A549 (cell line): ENCODE measurements around the gene WWC1. TPM values are rescaled to one million over a fixed set of nuclear protein-coding genes. Genes with fewer than 3 reads are reported as not detected.

Experiments
- ATAC-seq, 2 experiments: fragments of 200-7000 bp in 1 of 2; fragments of >200 bp in 1 of 2; cut with Nextera tagmentation in 1 of 2; cut with Tn5 transposase in 1 of 2; 3 replicates each; pipeline versions ENCODE4 v1.8.0 to v1.9.1; 2018 to 2020; ENCODE audit warnings: mild to moderate bottlenecking in 1 of 2, moderate library complexity in 1 of 2
- CTCF ChIA-PET: fragments of 300-600 bp; sonication (Branson Sonifier 250); formaldehyde crosslinking; extraction: SDS; loops from one replicate; lab custom pipeline; 2021; ENCODE audit warnings: antibody characterized with exemption, inconsistent platforms; lab: Yijun Ruan, JAX
- POLR2A ChIA-PET: fragments of 350-600 bp; formaldehyde crosslinking; extraction: SDS; loops from one replicate; lab custom pipeline; 2021; ENCODE audit warnings: antibody characterized with exemption, inconsistent platforms; lab: Yijun Ruan, JAX
- DNase-seq, 2 experiments: peaks; one replicate each; pipeline versions ENCODE4 v3.0.0 to v3.0.0-alpha.2; 2011 to 2016; ENCODE audit warnings: low read depth in 1 of 2, low spot score in 1 of 2
- FAIRE-seq: peaks from 2 replicates; lab custom pipeline; 2011; peaks lifted over from hg19 to GRCh38; lab: Jason Lieb, UNC
- H3K27ac ChIP-seq, 2 experiments: fragments of >200 bp; sonication (Bioruptor Twin); formaldehyde crosslinking; 3 replicates each; pipeline ENCODE4 v1.5.1; 2016 to 2017
- H3K4me1 ChIP-seq: fragments of >200 bp; sonication (Bioruptor Twin); formaldehyde crosslinking; 3 replicates; pipeline ENCODE4 v1.6.1; 2016
- H3K4me2 ChIP-seq: fragments of >200 bp; sonication (Bioruptor Twin); formaldehyde crosslinking; 3 replicates; pipeline ENCODE4 v1.6.1; 2016
- H3K4me3 ChIP-seq: fragments of >200 bp; sonication (Bioruptor Twin); formaldehyde crosslinking; 3 replicates; pipeline ENCODE4 v1.5.1; 2016
- H3K9me3 ChIP-seq: fragments of >200 bp; sonication (Bioruptor Twin); formaldehyde crosslinking; 3 replicates; pipeline ENCODE4 v1.6.1; 2016
- BHLHE40 ChIP-seq: IDR thresholded peaks from 2 replicates; pipeline ENCODE4 v1.6.1; 2012; ENCODE audit warnings: low read depth, low read length, inconsistent platforms
- CBX2 ChIP-seq: fragments of 200-600 bp; sonication (generic); IDR thresholded peaks from 2 replicates; pipeline ENCODE4 v1.6.1; 2016; ENCODE audit warnings: low read depth, mild to moderate bottlenecking, borderline replicate concordance
- CHD2 ChIP-seq: fragments of 150-350 bp; IDR thresholded peaks from 2 replicates; pipeline ENCODE4 v1.6.1; 2014; ENCODE audit warnings: low read length; ENCODE audit not compliant: partially characterized antibody
- CHD4 ChIP-seq: fragments of 200-600 bp; sonication (generic); IDR thresholded peaks from 2 replicates; pipeline ENCODE4 v1.6.1; 2016; ENCODE audit warnings: antibody characterized with exemption, mild to moderate bottlenecking, borderline replicate concordance
- E2F6 ChIP-seq: IDR thresholded peaks from 2 replicates; pipeline ENCODE4 v1.6.1; 2012; ENCODE audit warnings: low read depth, borderline replicate concordance
- EHMT2 ChIP-seq: fragments of 200-600 bp; sonication (generic); IDR thresholded peaks from 2 replicates; pipeline ENCODE4 v1.6.1; 2016; ENCODE audit warnings: antibody characterized with exemption, low read depth, mild to moderate bottlenecking, moderate library complexity
- FOSL2 ChIP-seq, 2 experiments: fragments of 450-650 bp in 1 of 2; fragments of >200 bp in 1 of 2; sonication (Bioruptor Twin) in 1 of 2; formaldehyde crosslinking; IDR thresholded peaks; 2 replicates each; pipeline versions ENCODE4 v1.5.0 to v1.6.1; 2016 to 2020; ENCODE audit warnings: mild to moderate bottlenecking in 1 of 2, moderate library complexity in 1 of 2
- GATA3 ChIP-seq: IDR thresholded peaks from 2 replicates; pipeline ENCODE4 v1.6.1; 2012; ENCODE audit warnings: borderline replicate concordance
- HEYL ChIP-seq: fragments of 250-450 bp; sonication (Bioruptor Pico); IDR thresholded peaks from 2 replicates; pipeline ENCODE4 v1.8.0; 2021; ENCODE audit warnings: mild to moderate bottlenecking, moderate library complexity
- HMGXB4 ChIP-seq: fragments of 250-450 bp; sonication (Bioruptor Pico); IDR thresholded peaks from 2 replicates; pipeline ENCODE4 v1.5.0; 2021; ENCODE audit warnings: mild to moderate bottlenecking, moderate library complexity, borderline replicate concordance
- HOXB5 ChIP-seq: fragments of 250-450 bp; sonication (Bioruptor Pico); IDR thresholded peaks from 2 replicates; pipeline ENCODE4 v1.5.0; 2020; ENCODE audit warnings: mild to moderate bottlenecking, moderate library complexity
- JUN ChIP-seq, 2 experiments: fragments of >200 bp; sonication (Bioruptor Twin); formaldehyde crosslinking; IDR thresholded peaks; 2 replicates in 1 of 2; 3 replicates in 1 of 2; pipeline ENCODE4 v1.6.1; 2016 to 2017
- MAFK ChIP-seq: fragments of 450-650 bp; IDR thresholded peaks from 2 replicates; pipeline ENCODE4 v1.6.1; 2014; ENCODE audit not compliant: partially characterized antibody
- MAZ ChIP-seq: fragments of 150-350 bp; IDR thresholded peaks from 2 replicates; pipeline ENCODE4 v1.6.1; 2014; ENCODE audit warnings: antibody characterized with exemption, low read depth, low read length, borderline replicate concordance
- MYC ChIP-seq: IDR thresholded peaks from 2 replicates; pipeline ENCODE4 v1.6.1; 2012; ENCODE audit warnings: mild to moderate bottlenecking, inconsistent platforms, low read length, improper control_type of control experiment, borderline replicate concordance
- NPAS2 ChIP-seq: fragments of 250-450 bp; sonication (Bioruptor Pico); IDR thresholded peaks from 2 replicates; pipeline ENCODE4 v1.8.0; 2022; ENCODE audit warnings: mild to moderate bottlenecking, moderate library complexity, borderline replicate concordance
- NR3C1 ChIP-seq: fragments of >200 bp; sonication (Bioruptor Twin); formaldehyde crosslinking; IDR thresholded peaks from 3 replicates; pipeline ENCODE4 v1.6.1; 2017
- POLR2AphosphoS2 ChIP-seq: conservative IDR thresholded peaks from 2 replicates; pipeline ENCODE4 v1.6.1; 2012; ENCODE audit warnings: low read length, improper control_type of control experiment, inconsistent platforms
- RAD21 ChIP-seq, 2 experiments: fragments of >200 bp in 1 of 2; sonication (Bioruptor Twin) in 1 of 2; formaldehyde crosslinking in 1 of 2; IDR thresholded peaks in 1 of 2; conservative IDR thresholded peaks in 1 of 2; 2 replicates in 1 of 2; 3 replicates in 1 of 2; pipeline ENCODE4 v1.6.1; 2012 to 2018; ENCODE audit warnings: inconsistent platforms in 1 of 2
- RFX5 ChIP-seq: fragments of 450-650 bp; IDR thresholded peaks from 2 replicates; pipeline ENCODE4 v1.7.1; 2014; ENCODE audit warnings: antibody characterized with exemption, mild to moderate bottlenecking, moderate library complexity
- SMC3 ChIP-seq: fragments of >200 bp; sonication (Bioruptor Twin); formaldehyde crosslinking; IDR thresholded peaks from 3 replicates; pipeline ENCODE4 v1.6.1; 2018; ENCODE audit warnings: inconsistent platforms
- WGBS: methylation state at CpG from one replicate; pipeline ENCODE4 v1.1.6; 2017; ENCODE audit errors: missing lambda C conversion rate; 5-methylcytosine and 5-hydroxymethylcytosine counted together
- polyA plus RNA-seq, 4 experiments: library from polyadenylated mRNA; depleted of rRNA in 3 of 4; stranded (reverse); fragments of >200 nt; fragmentation: RNase III in 1 of 4; extraction: RNeasy Plus Mini Kit Qiagen cat#74134 plus additional on column Dnase treatment in 1 of 4; gene quantifications; 2 replicates in 3 of 4; 3 replicates in 1 of 4; pipeline ENCODE4 v1.2.3, GENCODE V29; 2011 to 2017
- TF ChIP-seq, protein P1 (sequence below): fragments of 200-600 bp; sonication (generic); IDR thresholded peaks from 2 replicates; pipeline ENCODE4 v1.6.1; 2016; ENCODE audit warnings: antibody characterized with exemption, mild to moderate bottlenecking, moderate library complexity
- TF ChIP-seq, protein P2 (sequence below): fragments of >200 bp; sonication (Bioruptor Twin); formaldehyde crosslinking; IDR thresholded peaks from 3 replicates; pipeline ENCODE4 v1.5.1; 2016
- TF ChIP-seq, protein P3 (sequence below): fragments of >200 bp; sonication (Bioruptor Twin); formaldehyde crosslinking; IDR thresholded peaks from 2 replicates; pipeline ENCODE4 v1.6.1; 2016

Gene WWC1
- polyA plus RNA-seq, 2 of the 4 experiments (the other 2 are of a cell fraction): 88.5 to 98.1 TPM

GRCh38 chr5:168300326-168301182 lies 9.1 kb downstream of the WWC1 start:
- peak overlapping the region; percentile 74 for H3K4me2 ChIP-seq
- no peak for DNase-seq
- H3K9me3 ChIP-seq: no peaks in the 10 kb centered on the region
- ChIA-PET CTCF (interaction anchor here (1.1 to 22.9 kb wide), 4 partner anchors 8 to 172 kb away, joined by 4 to 256 read pairs (median 36); partner anchors contain the start of gene WWC1), POLR2A (interaction anchor here (1.9 kb wide), 2 partner anchors 8 to 16 kb away, joined by 10 to 24 read pairs; no protein-coding TSS in a partner anchor)
- no peak overlapping the region for H3K4me3 ChIP-seq
- no peak for FAIRE-seq
- no peak for TF ChIP-seq CBX2
- no peak for TF ChIP-seq EHMT2
- peak; percentile 46; the same call in 1 of the 2 replicates for TF ChIP-seq GATA3
- no peak for ATAC-seq
- WGBS: 42% methylated on average over 11 of the region's 11 CpGs
- H3K27ac ChIP-seq: peak overlapping the region; percentile 91 to 92
- H3K4me1 ChIP-seq: peaks cover 98% of the 10 kb centered on the region

DNA sequence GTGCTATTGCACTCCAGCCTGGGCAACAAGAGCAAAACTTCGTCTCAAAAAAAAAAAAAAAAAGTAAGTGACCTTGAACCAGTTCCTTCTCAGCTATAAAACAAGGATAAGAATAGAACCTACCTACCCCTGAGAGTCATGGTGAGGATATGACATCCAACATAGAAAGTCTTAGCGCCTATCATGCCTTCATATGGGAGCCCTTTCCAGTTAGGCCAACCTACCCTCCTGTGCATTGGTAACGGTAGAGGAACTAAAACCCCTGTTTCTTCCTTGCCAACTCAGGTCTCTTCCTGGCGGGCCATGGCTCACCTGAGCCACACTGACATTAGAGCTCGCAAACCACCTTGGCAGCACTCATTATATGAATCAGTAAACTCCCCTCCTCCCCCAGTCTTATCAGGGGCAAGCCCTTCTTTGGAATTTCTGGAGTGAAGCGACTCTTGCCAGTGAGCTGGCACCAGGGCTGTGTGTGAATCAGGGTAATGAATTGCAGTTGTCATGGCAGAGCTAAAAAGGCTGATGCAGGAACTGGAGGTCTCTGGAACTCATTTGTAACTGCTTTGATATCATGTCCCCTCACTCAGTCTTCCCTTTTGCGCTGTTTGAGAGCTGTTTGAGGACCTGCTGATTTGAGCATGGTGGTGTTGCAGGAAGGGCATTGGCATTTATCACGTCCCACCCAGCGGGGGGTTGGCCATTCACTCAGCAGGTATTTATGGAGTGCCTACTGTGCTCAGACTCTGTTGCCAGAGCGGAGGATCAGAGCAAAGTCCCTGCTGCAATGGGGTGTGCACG lies 10.3 kb downstream of the WWC1 start:
- POLR2A ChIA-PET: interaction anchor here (1.3 to 1.9 kb wide), 3 partner anchors 9 to 23 kb away, joined by 5 to 24 read pairs (median 10); no protein-coding TSS in a partner anchor
- DNase-seq (peak; percentile 91 to 96), ATAC-seq (peak; percentile 83 to 84), FAIRE-seq (peak; percentile 92)
- Histone ChIP-seq H3K9me3 (no peaks in the 10 kb centered on the region), H3K4me2 (peak overlapping the region; percentile 74), H3K4me3 (peak overlapping the region; percentile 22; the same call in 2 of the 3 replicates), H3K4me1 (peaks cover 98% of the 10 kb centered on the region), H3K27ac (peak overlapping the region; percentile 91 to 92)
- 7% methylated on average over 11 of the region's 11 CpGs for WGBS
- CTCF ChIA-PET: interaction anchor here (0.8 to 22.9 kb wide), 10 partner anchors 9 to 171 kb away, joined by 3 to 256 read pairs (median 3); partner anchors contain the start of gene WWC1
- TF ChIP-seq HOXB5 (peak; percentile 67), NPAS2 (no peak), SMC3 (no peak; the same call in 2 of the 3 replicates), MYC (no peak), HEYL (CRISPR knock-in tag) (no peak), RFX5 (no peak), POLR2AphosphoS2 (no peak), NR3C1 (no peak), CHD4 (no peak), FOSL2 (IDR thresholded peaks at IDR 0.05) (no peak), FOSL2 (CRISPR knock-in tag; IDR thresholded peaks at IDR 0.05) (peak; percentile 84), CHD2 (no peak), MAZ (no peak), RAD21 (conservative IDR thresholded peaks at IDR 0.05 in 1 of 2, IDR thresholded peaks at IDR 0.05 in 1 of 2) (peak in 1 of 2 experiments; percentile 9; a peak in 3 of 5 replicates), CBX2 (no peak), MAFK (peak; percentile 76), JUN (IDR thresholded peaks at IDR 0.05) (peak; percentile 50 to 65; a peak in 4 of 5 replicates), BHLHE40 (no peak), E2F6 (no peak), HMGXB4 (no peak)
- TF ChIP-seq, protein P1, sequence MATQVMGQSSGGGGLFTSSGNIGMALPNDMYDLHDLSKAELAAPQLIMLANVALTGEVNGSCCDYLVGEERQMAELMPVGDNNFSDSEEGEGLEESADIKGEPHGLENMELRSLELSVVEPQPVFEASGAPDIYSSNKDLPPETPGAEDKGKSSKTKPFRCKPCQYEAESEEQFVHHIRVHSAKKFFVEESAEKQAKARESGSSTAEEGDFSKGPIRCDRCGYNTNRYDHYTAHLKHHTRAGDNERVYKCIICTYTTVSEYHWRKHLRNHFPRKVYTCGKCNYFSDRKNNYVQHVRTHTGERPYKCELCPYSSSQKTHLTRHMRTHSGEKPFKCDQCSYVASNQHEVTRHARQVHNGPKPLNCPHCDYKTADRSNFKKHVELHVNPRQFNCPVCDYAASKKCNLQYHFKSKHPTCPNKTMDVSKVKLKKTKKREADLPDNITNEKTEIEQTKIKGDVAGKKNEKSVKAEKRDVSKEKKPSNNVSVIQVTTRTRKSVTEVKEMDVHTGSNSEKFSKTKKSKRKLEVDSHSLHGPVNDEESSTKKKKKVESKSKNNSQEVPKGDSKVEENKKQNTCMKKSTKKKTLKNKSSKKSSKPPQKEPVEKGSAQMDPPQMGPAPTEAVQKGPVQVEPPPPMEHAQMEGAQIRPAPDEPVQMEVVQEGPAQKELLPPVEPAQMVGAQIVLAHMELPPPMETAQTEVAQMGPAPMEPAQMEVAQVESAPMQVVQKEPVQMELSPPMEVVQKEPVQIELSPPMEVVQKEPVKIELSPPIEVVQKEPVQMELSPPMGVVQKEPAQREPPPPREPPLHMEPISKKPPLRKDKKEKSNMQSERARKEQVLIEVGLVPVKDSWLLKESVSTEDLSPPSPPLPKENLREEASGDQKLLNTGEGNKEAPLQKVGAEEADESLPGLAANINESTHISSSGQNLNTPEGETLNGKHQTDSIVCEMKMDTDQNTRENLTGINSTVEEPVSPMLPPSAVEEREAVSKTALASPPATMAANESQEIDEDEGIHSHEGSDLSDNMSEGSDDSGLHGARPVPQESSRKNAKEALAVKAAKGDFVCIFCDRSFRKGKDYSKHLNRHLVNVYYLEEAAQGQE: no peak
- TF ChIP-seq, protein P2, sequence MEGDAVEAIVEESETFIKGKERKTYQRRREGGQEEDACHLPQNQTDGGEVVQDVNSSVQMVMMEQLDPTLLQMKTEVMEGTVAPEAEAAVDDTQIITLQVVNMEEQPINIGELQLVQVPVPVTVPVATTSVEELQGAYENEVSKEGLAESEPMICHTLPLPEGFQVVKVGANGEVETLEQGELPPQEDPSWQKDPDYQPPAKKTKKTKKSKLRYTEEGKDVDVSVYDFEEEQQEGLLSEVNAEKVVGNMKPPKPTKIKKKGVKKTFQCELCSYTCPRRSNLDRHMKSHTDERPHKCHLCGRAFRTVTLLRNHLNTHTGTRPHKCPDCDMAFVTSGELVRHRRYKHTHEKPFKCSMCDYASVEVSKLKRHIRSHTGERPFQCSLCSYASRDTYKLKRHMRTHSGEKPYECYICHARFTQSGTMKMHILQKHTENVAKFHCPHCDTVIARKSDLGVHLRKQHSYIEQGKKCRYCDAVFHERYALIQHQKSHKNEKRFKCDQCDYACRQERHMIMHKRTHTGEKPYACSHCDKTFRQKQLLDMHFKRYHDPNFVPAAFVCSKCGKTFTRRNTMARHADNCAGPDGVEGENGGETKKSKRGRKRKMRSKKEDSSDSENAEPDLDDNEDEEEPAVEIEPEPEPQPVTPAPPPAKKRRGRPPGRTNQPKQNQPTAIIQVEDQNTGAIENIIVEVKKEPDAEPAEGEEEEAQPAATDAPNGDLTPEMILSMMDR: no peak
- TF ChIP-seq, protein P3, sequence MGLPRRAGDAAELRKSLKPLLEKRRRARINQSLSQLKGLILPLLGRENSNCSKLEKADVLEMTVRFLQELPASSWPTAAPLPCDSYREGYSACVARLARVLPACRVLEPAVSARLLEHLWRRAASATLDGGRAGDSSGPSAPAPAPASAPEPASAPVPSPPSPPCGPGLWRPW: no peak
